HPDE6-E6E7 (cell line): ENCODE measurements around the gene PKDCC.

Experiments
- DNase-seq: peaks from one replicate; pipeline ENCODE4 v3.0.0; 2011; ENCODE audit warnings: missing footprints; ENCODE audit errors: extremely low spot score

Gene PKDCC

DNA sequence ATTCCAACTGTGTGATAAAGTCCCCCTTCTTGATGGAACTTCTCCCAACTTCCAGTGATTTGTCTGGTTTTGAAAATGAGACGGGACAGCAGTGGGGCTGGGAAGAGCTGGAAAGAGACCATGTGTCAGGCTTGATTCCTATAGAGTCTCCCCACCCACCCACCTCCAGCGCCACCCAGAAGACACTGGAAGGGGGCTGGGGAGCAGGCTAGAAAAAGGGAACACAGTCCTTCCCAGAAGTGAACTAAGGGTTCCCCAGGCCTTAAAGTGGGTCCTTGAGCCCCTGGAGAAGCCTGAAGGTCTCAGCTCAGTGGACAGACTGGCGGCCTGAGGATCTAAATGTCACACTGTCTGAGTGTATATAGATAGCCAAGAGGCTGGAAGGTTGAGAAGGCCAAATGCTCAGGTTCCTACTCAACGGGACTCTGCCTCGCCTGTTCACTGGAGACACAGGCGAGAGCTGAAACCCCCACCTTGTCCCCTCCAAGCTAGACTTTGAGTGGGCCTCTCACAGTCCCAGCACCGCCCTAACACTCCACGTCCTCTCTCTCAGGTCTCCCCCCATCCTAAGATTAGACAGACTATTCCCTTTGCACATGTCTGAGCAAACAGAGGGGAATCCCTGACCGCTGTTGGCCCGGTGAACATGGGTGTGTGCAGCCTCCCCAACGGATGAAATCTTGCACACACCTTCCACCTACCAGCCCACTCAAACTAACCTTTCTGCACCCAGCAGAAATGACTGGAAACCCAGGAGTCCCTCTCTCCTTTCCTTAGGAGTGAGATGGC lies 1.6 kb downstream of the PKDCC start:
- no peak for DNase-seq

GRCh38 chr2:42050010-42050702 lies 2.3 kb downstream of the PKDCC start:
- no peak for DNase-seq

GRCh38 chr2:42050703-42051542 lies 3.1 kb downstream of the PKDCC start:
- DNase-seq, result no peak

GRCh38 chr2:42051543-42052235 lies 3.9 kb downstream of the PKDCC start:
- DNase-seq, result no peak

DNA sequence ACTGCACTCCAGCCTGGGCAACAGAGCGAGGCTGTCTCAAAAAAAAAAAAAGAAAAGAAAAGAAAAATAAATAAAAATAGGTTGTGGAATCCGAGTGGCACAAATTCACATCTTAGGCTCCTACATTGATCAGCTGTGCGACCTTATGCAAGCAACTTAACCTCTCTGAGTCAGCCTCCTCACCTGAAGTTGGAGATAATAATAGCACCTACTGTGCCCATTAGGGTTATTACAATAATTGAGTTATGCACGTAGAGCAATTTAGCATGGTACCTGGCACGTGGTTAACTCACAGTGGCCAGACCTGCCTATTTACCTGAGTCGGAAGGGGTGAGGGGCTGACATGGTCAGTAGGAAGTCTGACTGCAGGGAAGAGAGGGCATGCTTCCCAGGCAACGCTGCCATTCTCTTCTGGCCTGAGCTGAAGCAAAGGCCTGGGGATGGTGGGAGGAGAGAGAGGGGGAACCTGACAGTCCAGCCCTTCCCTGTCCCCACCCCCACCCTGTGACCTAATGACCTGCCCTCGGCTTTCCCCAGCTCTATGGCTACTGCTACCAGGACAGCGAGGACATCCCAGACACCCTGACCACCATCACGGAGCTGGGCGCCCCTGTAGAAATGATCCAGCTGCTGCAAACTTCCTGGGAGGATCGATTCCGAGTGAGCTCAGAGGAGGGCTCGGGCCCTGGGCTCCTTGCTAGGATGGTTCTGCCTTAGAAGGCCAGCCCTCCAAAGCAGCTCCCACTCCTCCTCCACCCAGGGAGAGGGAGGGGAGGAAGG lies 5.1 kb downstream of the PKDCC start:
- DNase-seq, result no peak

DNA sequence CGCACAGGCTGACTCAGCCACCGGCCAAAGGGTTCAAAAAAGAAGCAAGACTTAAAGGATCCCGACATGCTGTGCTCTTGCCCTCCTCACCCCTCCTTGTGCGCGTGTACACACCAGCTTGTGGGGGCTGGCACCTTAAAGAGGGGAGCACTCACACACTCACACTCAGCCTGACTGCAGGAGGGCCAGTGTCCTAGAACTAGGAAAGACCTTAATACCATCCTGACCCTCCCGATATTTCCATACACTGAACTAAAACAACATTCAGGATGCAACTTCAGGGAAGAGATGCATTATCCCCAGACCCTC lies 5.6 kb downstream of the PKDCC start:
- no peak for DNase-seq

DNA sequence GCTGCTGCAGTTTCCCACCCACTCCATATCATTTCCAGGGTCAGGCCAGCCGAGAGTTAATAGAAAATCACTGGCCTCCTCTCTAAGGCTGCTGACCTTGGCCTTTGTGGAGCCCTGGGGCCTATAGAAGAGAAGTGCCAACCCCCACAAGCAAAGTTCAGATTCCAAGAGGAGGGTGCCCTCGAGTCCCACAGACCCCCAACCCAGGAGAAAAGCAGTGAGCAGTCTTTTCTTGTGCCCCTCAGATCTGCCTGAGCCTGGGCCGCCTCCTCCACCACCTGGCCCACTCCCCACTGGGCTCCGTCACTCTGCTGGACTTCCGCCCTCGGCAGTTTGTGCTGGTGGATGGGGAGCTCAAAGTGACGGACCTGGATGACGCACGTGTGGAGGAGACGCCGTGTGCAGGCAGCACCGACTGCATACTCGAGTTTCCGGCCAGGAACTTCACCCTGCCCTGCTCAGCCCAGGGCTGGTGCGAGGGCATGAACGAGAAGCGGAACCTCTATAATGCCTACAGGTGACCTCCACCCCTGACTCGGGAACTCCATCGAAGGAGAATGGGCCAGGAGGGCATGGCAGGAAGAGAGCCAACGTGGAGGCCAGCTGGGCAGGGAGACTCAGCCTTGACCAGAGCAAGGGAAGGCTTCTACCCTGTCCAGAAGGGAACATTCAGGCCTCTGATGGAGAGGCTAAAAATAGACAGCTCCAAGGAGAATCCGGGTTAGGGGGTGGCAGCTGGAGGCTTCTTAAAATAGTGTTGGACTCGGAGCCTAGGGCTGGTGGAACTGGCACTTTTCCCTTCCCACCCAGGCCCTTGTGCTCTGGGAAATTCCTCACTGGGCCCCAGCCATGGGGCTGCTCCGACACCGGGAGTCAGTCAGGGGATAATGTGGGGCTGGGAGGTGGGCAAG lies 6.2 kb downstream of the PKDCC start:
- no peak for DNase-seq

DNA sequence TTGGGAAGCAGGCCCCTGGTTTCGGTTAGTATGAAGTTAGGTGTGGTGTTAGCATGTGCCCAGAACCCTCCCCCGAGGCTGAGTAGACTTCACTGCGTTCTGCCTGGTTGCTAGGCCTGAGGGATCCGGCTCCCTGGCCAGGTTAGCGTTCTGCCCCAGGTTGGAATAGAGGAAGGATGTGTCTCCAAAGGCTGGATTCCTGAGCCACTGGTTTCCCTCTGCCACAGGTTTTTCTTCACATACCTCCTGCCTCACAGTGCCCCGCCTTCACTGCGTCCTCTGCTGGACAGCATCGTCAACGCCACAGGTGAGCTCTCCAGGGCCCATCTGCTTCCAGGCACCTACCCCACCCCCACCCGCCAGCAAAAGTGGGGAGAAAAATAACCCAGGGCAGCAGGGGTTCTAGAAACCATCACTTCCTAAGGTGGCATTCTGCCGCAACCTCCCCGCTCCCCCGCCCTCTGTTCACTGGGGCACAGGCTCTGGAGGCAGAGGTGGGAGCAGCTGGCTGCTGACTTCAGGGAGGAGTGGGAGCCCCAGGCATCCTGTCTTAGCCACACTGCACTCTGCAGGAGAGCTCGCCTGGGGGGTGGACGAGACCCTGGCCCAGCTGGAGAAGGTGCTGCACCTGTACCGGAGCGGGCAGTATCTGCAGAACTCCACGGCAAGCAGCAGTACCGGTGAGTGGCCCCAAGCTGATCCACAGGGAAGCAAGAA lies 7.1 kb downstream of the PKDCC start:
- no peak for DNase-seq

GRCh38 chr2:42055573-42056514 lies 8.0 kb downstream of the PKDCC start:
- DNase-seq, result no peak

GRCh38 chr2:42057159-42057901 lies 9.5 kb downstream of the PKDCC start:
- no peak for DNase-seq

- DNase-seq, result no peak
Measured at GRCh38 chr2:42057902-42058450, 10.2 kb downstream of the PKDCC start.

DNA sequence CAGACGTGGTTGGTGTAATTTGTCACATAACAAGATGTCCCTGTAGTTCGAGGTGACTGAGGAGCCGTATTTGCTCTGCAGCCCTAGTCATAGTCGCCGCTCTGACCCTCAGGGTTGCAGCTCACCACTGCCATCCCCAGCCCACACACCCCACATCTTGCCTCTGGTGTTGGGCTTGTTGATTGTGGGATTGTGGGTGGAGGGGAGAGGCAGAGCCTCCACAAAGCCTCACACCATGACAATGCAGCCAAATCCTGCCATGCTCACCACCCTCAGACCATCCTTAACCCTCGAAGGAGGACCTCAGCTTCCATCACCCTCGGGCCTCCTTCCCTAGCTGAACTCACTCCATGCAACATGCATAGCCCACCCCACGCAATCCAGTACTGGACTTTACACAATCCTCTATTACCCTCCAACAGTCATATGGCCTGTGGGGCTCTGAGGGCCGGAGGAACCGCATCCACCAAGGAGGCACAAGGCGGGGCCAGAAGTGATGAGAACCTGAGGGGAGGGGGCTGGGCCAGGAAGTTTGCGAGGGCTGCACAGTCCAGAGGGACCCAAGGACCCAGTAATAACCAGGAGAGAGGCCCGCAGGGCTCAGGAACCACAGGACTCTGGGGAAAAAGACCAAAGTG lies 11.6 kb downstream of the PKDCC start:
- DNase-seq, result no peak

DNA sequence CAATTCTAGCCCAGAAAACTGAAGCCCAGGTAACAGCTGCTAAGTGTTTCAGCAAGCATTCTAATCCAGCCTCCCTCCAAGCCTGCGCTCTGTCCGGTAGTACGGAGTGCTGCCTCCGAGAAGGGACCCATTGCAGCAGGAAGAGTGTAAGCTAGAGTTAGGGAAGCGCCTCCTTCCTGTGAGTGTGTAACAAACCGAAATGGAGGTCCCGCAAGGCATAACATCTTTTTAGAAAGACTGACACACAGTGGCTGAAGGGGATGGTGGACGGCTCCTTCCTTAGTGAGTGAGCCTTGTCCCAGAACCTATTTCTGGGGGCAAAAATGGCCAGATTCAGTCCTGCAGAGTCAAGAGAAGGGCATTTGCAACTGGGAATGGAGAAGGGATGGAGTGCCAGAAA lies 12.2 kb downstream of the PKDCC start:
- DNase-seq, result no peak

GRCh38 chr2:42060718-42061619 lies 13.1 kb downstream of the PKDCC start:
- DNase-seq, result no peak

DNA sequence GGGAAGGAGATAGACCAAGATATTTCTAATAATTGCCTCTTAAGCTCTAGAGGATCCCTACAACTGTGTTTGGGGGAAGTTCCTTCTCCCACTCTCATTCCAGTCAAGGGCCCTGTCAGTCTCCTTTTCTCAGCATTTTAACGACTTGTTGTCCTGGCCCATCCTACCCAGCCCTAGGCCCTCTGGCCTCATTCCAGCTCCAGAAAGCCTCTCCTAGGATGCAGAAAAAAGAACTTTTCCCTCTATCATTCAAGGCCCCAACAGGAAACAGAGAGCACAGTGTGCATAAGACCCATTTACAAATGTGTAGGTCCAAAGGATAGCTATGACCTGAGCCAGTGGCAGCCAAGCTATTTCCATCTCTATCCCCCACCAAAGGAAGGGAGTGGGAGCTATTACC lies 14.0 kb downstream of the PKDCC start:
- no peak for DNase-seq
